ENCODE results near the gene ABCA13.
"Not testable (repeated sequence)": the region's sequence is repeated elsewhere in the genome, so short reads cannot be mapped to it uniquely, and the experiment has no call there.

The ABCA13 gene

GRCh38 chr7:48188776-48189520 lies 17.7 kb downstream of the ABCA13 start:
- H3K9me2 ChIP-seq (replicated peaks; ENCODE audit: control insufficient read depth, low read length) = no peaks in the 10 kb centered on the region
- H3K4me2 ChIP-seq (ENCODE audit: low read length) = no peak overlapping the region
- H4K20me1 ChIP-seq (ENCODE audit: control insufficient read depth, insufficient read depth, low read depth, low read length) = no peaks in the 10 kb centered on the region
- no peaks in the 10 kb centered on the region for H3K36me3 ChIP-seq (ENCODE audit: control insufficient read depth, low read length)
- H3K4me1 ChIP-seq (ENCODE audit: control insufficient read depth, low read length) = no peaks in the 10 kb centered on the region
- no peaks in the 10 kb centered on the region for H3F3A ChIP-seq (ENCODE audit: control insufficient read depth, insufficient read depth)
- H3K79me2 ChIP-seq (ENCODE audit: control insufficient read depth, low read length) = no peaks in the 10 kb centered on the region
- no peak overlapping the region for H3K4me3 ChIP-seq (ENCODE audit: low read length)
- no peak overlapping the region for H3K27ac ChIP-seq (ENCODE audit: low read depth, low read length)
- H3K9me3 ChIP-seq (ENCODE audit: control insufficient read depth, insufficient read depth, low read length) = no peaks in the 10 kb centered on the region
- no peaks in the 10 kb centered on the region for H3K27me3 ChIP-seq (ENCODE audit: control insufficient read depth, low read length)
- TF ChIP-seq EZH2phosphoT487 (IDR thresholded peaks at IDR 0.05; ENCODE audit: borderline replicate concordance, low read length) (no peak), CTCF (IDR thresholded peaks at IDR 0.05; ENCODE audit: low read depth, low read length, poor library complexity, severe bottlenecking) (no peak)

GRCh38 chr7:48192996-48193395 lies 21.7 kb downstream of the ABCA13 start:
- no peak overlapping the region for H3K27ac ChIP-seq (ENCODE audit: low read depth, low read length)
- H3F3A ChIP-seq (ENCODE audit: control insufficient read depth, insufficient read depth) = no peaks in the 10 kb centered on the region
- H3K4me1 ChIP-seq (ENCODE audit: control insufficient read depth, low read length) = no peaks in the 10 kb centered on the region
- H4K20me1 ChIP-seq (ENCODE audit: control insufficient read depth, insufficient read depth, low read depth, low read length) = no peaks in the 10 kb centered on the region
- H3K4me2 ChIP-seq (ENCODE audit: low read length) = no peak overlapping the region
- no peaks in the 10 kb centered on the region for H3K36me3 ChIP-seq (ENCODE audit: control insufficient read depth, low read length)
- no peaks in the 10 kb centered on the region for H3K9me3 ChIP-seq (ENCODE audit: control insufficient read depth, insufficient read depth, low read length)
- H3K9me2 ChIP-seq (replicated peaks; ENCODE audit: control insufficient read depth, low read length) = no peaks in the 10 kb centered on the region
- TF ChIP-seq EZH2phosphoT487 (IDR thresholded peaks at IDR 0.05; ENCODE audit: borderline replicate concordance, low read length) = no peak
- TF ChIP-seq CTCF (IDR thresholded peaks at IDR 0.05; ENCODE audit: low read depth, low read length, poor library complexity, severe bottlenecking) = no peak
- no peaks in the 10 kb centered on the region for H3K79me2 ChIP-seq (ENCODE audit: control insufficient read depth, low read length)
- H3K4me3 ChIP-seq (ENCODE audit: low read length) = no peak overlapping the region
- no peaks in the 10 kb centered on the region for H3K27me3 ChIP-seq (ENCODE audit: control insufficient read depth, low read length)

- Histone ChIP-seq H3K4me2 (ENCODE audit: low read length) (no peak overlapping the region), H3F3A (ENCODE audit: control insufficient read depth, insufficient read depth) (no peaks in the 10 kb centered on the region), H3K79me2 (ENCODE audit: control insufficient read depth, low read length) (no peaks in the 10 kb centered on the region), H3K9me2 (replicated peaks; ENCODE audit: control insufficient read depth, low read length) (no peaks in the 10 kb centered on the region), H3K36me3 (ENCODE audit: control insufficient read depth, low read length) (no peaks in the 10 kb centered on the region), H3K4me1 (ENCODE audit: control insufficient read depth, low read length) (no peaks in the 10 kb centered on the region), H3K27ac (ENCODE audit: low read depth, low read length) (no peak overlapping the region), H4K20me1 (ENCODE audit: control insufficient read depth, insufficient read depth, low read depth, low read length) (no peaks in the 10 kb centered on the region), H3K4me3 (ENCODE audit: low read length) (no peak overlapping the region), H3K27me3 (ENCODE audit: control insufficient read depth, low read length) (no peaks in the 10 kb centered on the region), H3K9me3 (ENCODE audit: control insufficient read depth, insufficient read depth, low read length) (no peaks in the 10 kb centered on the region)
- TF ChIP-seq EZH2phosphoT487 (IDR thresholded peaks at IDR 0.05; ENCODE audit: borderline replicate concordance, low read length) (no peak), CTCF (IDR thresholded peaks at IDR 0.05; ENCODE audit: low read depth, low read length, poor library complexity, severe bottlenecking) (no peak)
Observed at GRCh38 chr7:48193421-48193820, 22.2 kb downstream of the ABCA13 start.

- H3K4me3 ChIP-seq (ENCODE audit: low read length); H3K4me2 ChIP-seq (ENCODE audit: low read length); H3K79me2 ChIP-seq (ENCODE audit: control insufficient read depth, low read length); H3K4me1 ChIP-seq (ENCODE audit: control insufficient read depth, low read length); H3K36me3 ChIP-seq (ENCODE audit: control insufficient read depth, low read length); H3K27me3 ChIP-seq (ENCODE audit: control insufficient read depth, low read length); H3F3A ChIP-seq (ENCODE audit: control insufficient read depth, insufficient read depth); H3K27ac ChIP-seq (ENCODE audit: low read depth, low read length); H3K9me3 ChIP-seq (ENCODE audit: control insufficient read depth, insufficient read depth, low read length); H4K20me1 ChIP-seq (ENCODE audit: control insufficient read depth, insufficient read depth, low read depth, low read length); H3K9me2 ChIP-seq (replicated peaks; ENCODE audit: control insufficient read depth, low read length): not testable (repeated sequence)
Observed at GRCh38 chr7:48200946-48201589, 29.8 kb downstream of the ABCA13 start.

- H3K36me3 ChIP-seq (ENCODE audit: control insufficient read depth, low read length); H3K4me2 ChIP-seq (ENCODE audit: low read length): not testable (repeated sequence)
Observed at GRCh38 chr7:48202916-48203315, 31.7 kb downstream of the ABCA13 start.

More at GRCh38 chr7:48202916-48203315, 31.7 kb downstream of the ABCA13 start:
- not testable (repeated sequence) for H3K9me3 ChIP-seq (ENCODE audit: control insufficient read depth, insufficient read depth, low read length); H3K27me3 ChIP-seq (ENCODE audit: control insufficient read depth, low read length); H4K20me1 ChIP-seq (ENCODE audit: control insufficient read depth, insufficient read depth, low read depth, low read length); H3F3A ChIP-seq (ENCODE audit: control insufficient read depth, insufficient read depth); H3K9me2 ChIP-seq (replicated peaks; ENCODE audit: control insufficient read depth, low read length); H3K79me2 ChIP-seq (ENCODE audit: control insufficient read depth, low read length); H3K4me1 ChIP-seq (ENCODE audit: control insufficient read depth, low read length); H3K27ac ChIP-seq (ENCODE audit: low read depth, low read length); H3K4me3 ChIP-seq (ENCODE audit: low read length)

Data from DOHH2 (cell line).